NCI-H226 (cell line): ENCODE results near the gene SLIT3.
"Not testable (repeated sequence)": the region's sequence is repeated elsewhere in the genome, so short reads cannot be mapped to it uniquely, and the experiment has no call there.

ENCODE experiments used
- DNase-seq: peaks from one replicate; pipeline ENCODE4 v3.0.0-alpha.2; 2015

Gene SLIT3

GRCh38 chr5:169132302-169132660 is 168.7 kb downstream of the SLIT3 start:
- no peak for DNase-seq

GRCh38 chr5:169131616-169132301 is 169.2 kb downstream of the SLIT3 start:
- peak; percentile 63 for DNase-seq

- no peak for DNase-seq
These were observed 172.3 kb downstream of the SLIT3 start for GRCh38 chr5:169128679-169129078.

- DNase-seq, result no peak
These were observed 173.5 kb downstream of the SLIT3 start for GRCh38 chr5:169127431-169127830.

- DNase-seq, result peak; percentile 65
These were observed 174.4 kb downstream of the SLIT3 start for GRCh38 chr5:169126481-169127021.

- DNase-seq, result peak; percentile 66
These were observed 175.4 kb downstream of the SLIT3 start for GRCh38 chr5:169125571-169125970.

GRCh38 chr5:169122951-169123350 is 178.0 kb downstream of the SLIT3 start:
- no peak for DNase-seq

GRCh38 chr5:169121630-169122420 is 179.1 kb downstream of the SLIT3 start:
- no peak for DNase-seq

- DNase-seq, result no peak
These were observed 181.5 kb downstream of the SLIT3 start for GRCh38 chr5:169119288-169120048.

GRCh38 chr5:169116961-169117461 is 183.9 kb downstream of the SLIT3 start:
- no peak for DNase-seq

- no peak for DNase-seq
These were observed 185.3 kb downstream of the SLIT3 start for GRCh38 chr5:169115461-169116124.

- DNase-seq, result no peak
These were observed 186.4 kb downstream of the SLIT3 start for GRCh38 chr5:169114466-169115065.

- DNase-seq, result no peak
These were observed 188.9 kb downstream of the SLIT3 start for GRCh38 chr5:169112016-169112415.

- peak; percentile 75 for DNase-seq
These were observed 193.8 kb downstream of the SLIT3 start for GRCh38 chr5:169106911-169107706.

- not testable (repeated sequence) for DNase-seq
These were observed 195.4 kb downstream of the SLIT3 start for GRCh38 chr5:169105582-169105981.

- no peak for DNase-seq
These were observed 195.9 kb downstream of the SLIT3 start for GRCh38 chr5:169104937-169105494.

- no peak for DNase-seq
These were observed 197.3 kb downstream of the SLIT3 start for GRCh38 chr5:169103586-169104181.

GRCh38 chr5:169101966-169102365 is 199.0 kb downstream of the SLIT3 start:
- no peak for DNase-seq

GRCh38 chr5:169100735-169101075 is 200.2 kb downstream of the SLIT3 start:
- DNase-seq, result no peak
